HAP-1 (cell line): ENCODE data around the gene DENND4A.
A peak's percentile ranks its signal among the peaks of the same experiment; 100 is the strongest.
"Not testable (repeated sequence)": the region's sequence is repeated elsewhere in the genome, so short reads cannot be mapped to it uniquely, and the experiment has no call there.

Experiments
- DNase-seq, 2 experiments: peaks; one replicate each; pipeline ENCODE4 v3.0.0-alpha.2; 2016 to 2020; ENCODE audit warnings: low spot score in 2 of 2
- H3K27me3 ChIP-seq: fragments of 250-450 bp; sonication (Bioruptor Pico); 2 replicates; pipeline ENCODE4 v1.5.1; 2020; ENCODE audit warnings: low read depth, mild to moderate bottlenecking, moderate library complexity
- H3K36me3 ChIP-seq: fragments of 250-450 bp; sonication (Bioruptor Pico); replicated peaks from 2 replicates; pipeline ENCODE4 v1.5.1; 2020; ENCODE audit warnings: mild to moderate bottlenecking
- H3K4me1 ChIP-seq: fragments of 250-450 bp; sonication (Bioruptor Pico); 2 replicates; pipeline ENCODE4 v1.5.1; 2020; ENCODE audit warnings: mild to moderate bottlenecking
- H3K4me3 ChIP-seq: fragments of 250-450 bp; sonication (Bioruptor Pico); 2 replicates; pipeline ENCODE4 v1.5.1; 2020; ENCODE audit warnings: mild to moderate bottlenecking, moderate library complexity
- H3K9me3 ChIP-seq: fragments of 250-450 bp; sonication (Bioruptor Pico); 2 replicates; pipeline ENCODE4 v1.5.1; 2020; ENCODE audit warnings: mild to moderate bottlenecking, moderate library complexity
- in situ Hi-C: fragments of 300-500 bp; cut with MboI; formaldehyde crosslinking; loops from 3 replicates; pipeline ENCODE4 v1.14.3; 2020; ENCODE audit warnings: low sequenced_read_pairs, inconsistent platforms, mixed read lengths

DENND4A gene

GRCh38 chr15:65811011-65811733, 19.1 kb upstream of the DENND4A start:
- in situ Hi-C loops, H3K36me3 ChIP-seq, H3K27me3 ChIP-seq, H3K4me1 ChIP-seq, H3K9me3 ChIP-seq, H3K4me3 ChIP-seq, DNase-seq: not testable (repeated sequence)

DNA sequence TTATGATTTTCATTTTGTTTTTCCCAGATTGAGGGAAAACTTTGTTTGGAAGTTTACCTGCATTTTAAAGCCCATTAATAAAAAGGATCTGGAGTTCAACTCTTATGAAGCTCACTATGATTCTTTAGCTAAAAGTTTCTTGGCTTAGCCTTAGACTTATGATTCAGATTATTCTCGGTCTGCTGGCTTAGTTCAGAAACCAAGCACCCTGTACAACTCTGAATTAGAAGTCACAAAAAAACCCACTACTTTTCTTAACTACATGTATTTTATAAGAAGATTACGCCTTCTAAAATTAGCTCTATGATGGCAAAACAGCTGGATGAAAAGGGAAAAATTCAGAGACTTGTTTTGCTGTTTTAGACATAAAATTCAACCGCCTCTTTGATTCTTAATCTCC, 14.3 kb upstream of the DENND4A start:
- no peak for DNase-seq
- in situ Hi-C loops: no loop called here
- Histone ChIP-seq H3K4me1 (peaks cover 3% of the 10 kb centered on the region), H3K9me3 (no peaks in the 10 kb centered on the region; the same call in 1 of the 2 replicates), H3K36me3 (no peaks in the 10 kb centered on the region), H3K4me3 (no peak overlapping the region), H3K27me3 (no peaks in the 10 kb centered on the region)

GRCh38 chr15:65805019-65805745, 13.1 kb upstream of the DENND4A start:
- no peaks in the 10 kb centered on the region for H3K36me3 ChIP-seq
- DNase-seq: no peak
- no peak overlapping the region for H3K4me3 ChIP-seq
- H3K27me3 ChIP-seq: no peaks in the 10 kb centered on the region
- H3K9me3 ChIP-seq: no peaks in the 10 kb centered on the region
- peaks cover 6% of the 10 kb centered on the region for H3K4me1 ChIP-seq
- in situ Hi-C loops: no loop called here

GRCh38 chr15:65804252-65804931, 12.3 kb upstream of the DENND4A start:
- Histone ChIP-seq H3K4me1 (peaks cover 6% of the 10 kb centered on the region), H3K27me3 (no peaks in the 10 kb centered on the region), H3K9me3 (no peaks in the 10 kb centered on the region), H3K36me3 (no peaks in the 10 kb centered on the region), H3K4me3 (no peak overlapping the region)
- no peak for DNase-seq
- in situ Hi-C loops: no loop called here

DNA sequence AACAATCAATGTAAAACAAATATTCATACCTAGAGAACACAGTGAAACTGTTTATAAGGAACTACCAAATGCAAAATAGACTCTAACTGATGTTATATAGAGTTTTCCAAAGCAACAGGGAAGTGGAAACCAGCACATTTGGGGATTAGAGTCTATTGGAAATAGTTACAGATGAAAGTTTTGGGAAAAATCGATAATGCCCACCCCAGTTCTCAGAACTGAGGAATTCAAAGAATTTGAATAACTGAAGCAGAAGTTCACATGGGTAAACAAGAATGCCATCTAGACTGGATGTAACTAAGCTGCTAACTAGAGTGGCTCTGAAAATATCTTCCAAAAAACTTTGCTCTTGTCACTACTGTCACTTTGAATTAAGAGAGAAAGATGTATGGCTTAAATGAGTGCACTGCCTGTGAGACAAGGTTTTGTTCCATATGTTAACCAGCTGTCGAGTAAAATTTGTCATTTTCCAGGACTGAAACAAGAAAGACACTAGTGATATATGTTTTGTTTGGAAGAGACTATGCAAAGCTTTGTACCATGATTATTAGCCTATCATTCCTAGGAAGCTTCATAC, 9.2 kb upstream of the DENND4A start:
- in situ Hi-C loops: no loop called here
- Histone ChIP-seq H3K4me3 (no peak overlapping the region), H3K9me3 (no peaks in the 10 kb centered on the region), H3K4me1 (peaks cover 13% of the 10 kb centered on the region), H3K36me3 (no peaks in the 10 kb centered on the region), H3K27me3 (no peaks in the 10 kb centered on the region)
- DNase-seq: peak in 1 of 2 experiments; percentile 45

GRCh38 chr15:65796610-65797078, 4.6 kb upstream of the DENND4A start:
- no peak overlapping the region for H3K4me3 ChIP-seq
- no peak for DNase-seq
- in situ Hi-C loops: no loop called here
- H3K9me3 ChIP-seq: no peaks in the 10 kb centered on the region
- H3K27me3 ChIP-seq: no peaks in the 10 kb centered on the region
- peaks cover 19% of the 10 kb centered on the region for H3K4me1 ChIP-seq
- no peaks in the 10 kb centered on the region for H3K36me3 ChIP-seq

DNA sequence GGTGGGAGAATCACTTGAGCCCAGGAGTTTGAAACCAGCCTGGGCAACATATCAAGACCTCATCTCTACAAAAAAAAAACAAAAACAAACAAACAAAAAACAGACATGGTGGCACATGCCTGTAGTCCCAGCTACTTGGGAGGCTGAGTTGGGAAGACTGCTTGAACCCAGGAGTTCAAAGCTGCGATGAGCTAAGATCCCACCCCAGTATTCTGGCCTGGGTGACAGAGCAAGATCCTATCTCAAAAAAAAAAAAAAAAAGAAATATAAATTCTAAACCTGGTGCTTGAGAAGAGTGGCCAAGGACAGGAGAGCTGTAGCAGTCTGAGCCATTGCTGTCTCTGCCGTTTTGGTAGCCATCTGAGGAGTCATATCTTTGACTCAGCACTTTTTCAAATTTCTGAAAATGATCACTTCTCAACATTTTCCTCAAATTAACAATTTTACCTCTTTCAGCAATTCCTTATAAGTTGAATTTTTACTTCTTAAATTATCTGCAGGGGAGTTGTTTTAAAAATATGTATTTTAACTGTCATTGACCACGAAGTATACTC, 3.6 kb upstream of the DENND4A start:
- no peak for DNase-seq
- Histone ChIP-seq H3K27me3 (no peaks in the 10 kb centered on the region), H3K4me3 (no peak overlapping the region), H3K4me1 (peaks cover 14% of the 10 kb centered on the region), H3K9me3 (no peaks in the 10 kb centered on the region), H3K36me3 (no peaks in the 10 kb centered on the region)
- in situ Hi-C loops: no loop called here

DNA sequence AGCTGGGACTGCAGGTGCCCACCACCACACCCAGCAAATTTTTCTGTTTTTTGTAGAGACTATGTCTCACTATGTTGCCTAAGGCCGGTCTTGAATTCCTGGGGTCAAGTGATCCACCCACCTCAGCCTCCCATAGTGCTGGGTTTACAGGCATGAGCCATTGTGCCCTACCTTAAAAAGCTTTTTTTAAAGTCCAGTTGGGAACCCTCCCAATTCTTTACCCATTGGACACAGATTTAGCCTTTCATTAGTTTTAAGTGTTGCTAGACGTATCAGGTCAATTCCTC, 1.7 kb upstream of the DENND4A start:
- no peak for DNase-seq
- Histone ChIP-seq H3K36me3 (no peaks in the 10 kb centered on the region), H3K4me3 (no peak overlapping the region), H3K9me3 (no peaks in the 10 kb centered on the region), H3K4me1 (peaks cover 20% of the 10 kb centered on the region), H3K27me3 (no peaks in the 10 kb centered on the region)
- in situ Hi-C loops: no loop called here

DNA sequence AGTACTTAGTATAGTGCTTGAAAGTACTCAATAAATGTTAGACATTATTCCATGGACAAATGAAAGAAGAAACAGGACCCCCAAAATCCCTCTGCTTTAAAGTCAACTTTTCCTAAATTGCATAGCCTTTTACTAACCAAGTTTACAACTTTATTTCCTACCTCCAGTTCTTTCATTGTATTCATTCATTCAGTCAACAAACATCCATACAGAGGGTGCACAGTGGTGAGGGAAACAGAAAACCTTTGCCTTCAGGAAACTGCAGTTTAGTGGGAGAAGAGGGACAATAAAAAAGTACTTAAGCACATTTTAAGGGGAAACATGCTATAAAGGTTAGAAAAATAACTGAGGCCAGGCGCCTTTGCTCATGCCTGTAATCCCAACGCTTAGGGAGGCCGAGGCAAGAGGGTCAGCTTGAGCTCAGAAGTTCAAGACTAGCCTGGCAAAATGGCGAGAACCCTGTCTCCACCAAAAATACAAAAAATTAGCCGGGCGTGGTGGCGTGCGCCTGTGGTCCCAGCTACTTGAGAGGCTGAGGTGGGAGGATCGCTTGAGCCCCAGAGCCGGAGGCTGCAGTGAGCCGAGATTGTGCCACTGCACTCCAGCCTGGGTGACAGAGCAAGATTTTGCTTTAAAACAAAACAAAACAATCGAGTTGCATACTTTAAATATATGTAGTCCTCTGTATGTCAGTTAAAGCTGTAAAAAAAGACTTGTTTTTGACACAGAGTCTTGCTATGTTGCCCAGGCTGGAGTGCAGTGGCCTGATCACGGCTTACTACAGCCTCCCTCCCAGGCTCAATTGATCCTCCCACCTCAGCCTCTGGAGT, 1.1 kb upstream of the DENND4A start:
- Histone ChIP-seq H3K4me3 (peak overlapping the region; percentile 58), H3K9me3 (no peaks in the 10 kb centered on the region), H3K4me1 (peaks cover 20% of the 10 kb centered on the region), H3K27me3 (no peaks in the 10 kb centered on the region), H3K36me3 (no peaks in the 10 kb centered on the region)
- in situ Hi-C loops: no loop called here
- DNase-seq: no peak

GRCh38 chr15:65791335-65792137, 557 bp downstream of the DENND4A start:
- DNase-seq: peak; percentile 73 to 88
- H3K36me3 ChIP-seq: no peaks in the 10 kb centered on the region
- in situ Hi-C loops: no loop called here
- peaks cover 16% of the 10 kb centered on the region for H3K4me1 ChIP-seq
- peak overlapping the region; percentile 58 for H3K4me3 ChIP-seq
- no peaks in the 10 kb centered on the region for H3K9me3 ChIP-seq
- H3K27me3 ChIP-seq: no peaks in the 10 kb centered on the region

GRCh38 chr15:65790694-65791334, 1.3 kb downstream of the DENND4A start:
- no peaks in the 10 kb centered on the region for H3K27me3 ChIP-seq
- in situ Hi-C loops: no loop called here
- H3K9me3 ChIP-seq: no peaks in the 10 kb centered on the region
- peaks cover 12% of the 10 kb centered on the region for H3K4me1 ChIP-seq
- peak overlapping the region; percentile 58 for H3K4me3 ChIP-seq
- H3K36me3 ChIP-seq: no peaks in the 10 kb centered on the region
- DNase-seq: peak; percentile 34 to 63

GRCh38 chr15:65789759-65790425, 2.2 kb downstream of the DENND4A start:
- H3K9me3 ChIP-seq: no peaks in the 10 kb centered on the region
- H3K27me3 ChIP-seq: no peaks in the 10 kb centered on the region
- H3K4me1 ChIP-seq: peaks cover 12% of the 10 kb centered on the region
- DNase-seq: no peak
- no peaks in the 10 kb centered on the region for H3K36me3 ChIP-seq
- in situ Hi-C loops: no loop called here
- no peak overlapping the region for H3K4me3 ChIP-seq
